ENCODE results near the gene SAMD14.

The SAMD14 gene

GRCh38 chr17:50146230-50146926 is 16.4 kb upstream of the SAMD14 start:
- Mint-ChIP-seq H3K4me1 (peaks cover 64% of the 10 kb centered on the region), H3K4me3 (peak overlapping the region; percentile 97), H3K9me3 (no peaks in the 10 kb centered on the region), H3K27ac (peak overlapping the region; percentile 96), H3K36me3 (peaks cover 87% of the 10 kb centered on the region)
- DNase-seq (ENCODE audit: low spot score in 2 of 2) (no peak), ATAC-seq (no peak)

DNA sequence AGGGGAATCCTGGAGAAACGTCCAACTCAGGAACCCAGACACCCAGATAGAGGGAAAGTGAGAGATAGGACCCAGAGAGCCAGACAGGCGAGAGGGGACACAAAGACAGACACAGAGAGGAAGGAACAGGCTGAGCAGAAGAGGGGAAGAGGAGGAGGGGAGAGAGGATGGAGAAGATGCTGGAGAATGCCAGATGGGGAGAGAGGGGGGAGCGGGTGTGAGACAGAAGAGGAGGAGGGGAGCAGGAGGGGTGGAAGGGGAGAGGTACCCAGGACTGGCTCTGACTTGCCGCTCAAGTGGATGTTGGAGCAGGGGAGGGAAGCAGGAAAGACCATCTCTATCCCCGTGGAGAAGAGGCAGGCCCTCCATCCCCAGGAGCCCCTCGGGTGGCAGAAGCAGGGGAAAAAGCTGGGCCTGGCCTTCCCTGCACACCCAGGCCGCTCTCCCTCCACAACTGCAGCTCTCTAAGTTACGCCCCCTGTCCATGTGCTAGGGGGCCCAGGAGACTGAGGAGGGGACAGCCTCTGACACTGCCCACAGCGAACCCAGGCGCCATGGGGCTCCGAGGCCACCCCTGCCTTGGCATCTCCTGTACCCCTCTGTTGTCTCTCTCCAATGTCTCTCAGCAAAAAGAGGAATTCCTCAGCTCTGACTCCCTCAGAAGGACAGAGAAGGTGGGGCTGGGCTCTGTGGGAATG is 15.7 kb upstream of the SAMD14 start:
- Mint-ChIP-seq H3K36me3 (peaks cover 87% of the 10 kb centered on the region), H3K27ac (peak overlapping the region; percentile 96)

GRCh38 chr17:50144845-50145531 is 15.0 kb upstream of the SAMD14 start:
- Mint-ChIP-seq H3K4me1 (peaks cover 78% of the 10 kb centered on the region), H3K4me3 (peak overlapping the region; percentile 97), H3K27ac (peak overlapping the region; percentile 96), H3K36me3 (peaks cover 92% of the 10 kb centered on the region), H3K9me3 (no peaks in the 10 kb centered on the region)
- ATAC-seq (peak; percentile 45), DNase-seq (ENCODE audit: low spot score in 2 of 2) (no peak)

More for the DNA sequence above, 15.7 kb upstream of the SAMD14 start:
- peak overlapping the region; percentile 97 for H3K4me3 Mint-ChIP-seq
- peaks cover 71% of the 10 kb centered on the region for H3K4me1 Mint-ChIP-seq
- no peak for DNase-seq (ENCODE audit: low spot score in 2 of 2)
- no peaks in the 10 kb centered on the region for H3K9me3 Mint-ChIP-seq
- no peak for ATAC-seq

- ATAC-seq (no peak), DNase-seq (ENCODE audit: low spot score in 2 of 2) (no peak)
- H3K4me3 Mint-ChIP-seq: peak overlapping the region; percentile 97
- no peaks in the 10 kb centered on the region for H3K9me3 Mint-ChIP-seq
- peak overlapping the region; percentile 96 for H3K27ac Mint-ChIP-seq
- peaks cover 85% of the 10 kb centered on the region for H3K4me1 Mint-ChIP-seq
- H3K36me3 Mint-ChIP-seq: peaks cover 97% of the 10 kb centered on the region
Measured at GRCh38 chr17:50144355-50144754, 14.4 kb upstream of the SAMD14 start.

DNA sequence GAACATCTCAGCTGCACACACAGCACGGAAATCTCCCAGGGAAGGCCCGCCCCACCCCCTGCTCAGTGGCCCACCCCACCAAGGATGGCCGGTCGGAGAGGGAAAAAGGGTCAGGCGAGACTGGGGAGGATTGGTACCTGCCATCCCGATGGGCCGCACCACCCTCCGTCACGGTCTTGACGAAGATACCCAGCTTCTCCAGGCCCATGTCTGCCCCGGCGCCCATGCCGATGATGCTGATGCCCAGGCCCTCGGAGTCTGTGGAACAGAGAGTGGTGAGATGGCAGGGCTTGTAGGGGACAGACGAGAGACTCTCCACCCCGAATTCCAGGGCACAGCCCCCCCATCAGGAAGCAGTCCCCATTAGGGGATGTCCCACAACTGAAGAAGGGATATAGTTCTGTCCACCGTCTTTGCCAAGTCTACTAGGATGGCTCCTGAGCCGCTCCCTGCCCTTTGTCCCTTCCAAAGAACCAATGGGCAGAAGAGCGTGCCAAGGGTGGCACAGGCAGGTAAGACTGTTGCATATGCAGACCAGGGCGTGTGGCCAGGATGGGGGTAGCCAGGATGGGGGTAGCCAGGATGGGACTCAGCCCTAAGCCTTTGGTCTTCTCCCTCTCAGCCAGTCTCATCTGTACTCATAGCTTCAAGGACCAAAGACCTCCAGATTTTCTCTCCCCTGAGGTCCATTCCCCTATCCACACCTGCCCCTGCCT is 13.7 kb upstream of the SAMD14 start:
- H3K4me1 Mint-ChIP-seq: peaks cover 85% of the 10 kb centered on the region
- H3K9me3 Mint-ChIP-seq: no peaks in the 10 kb centered on the region
- no peak for DNase-seq (ENCODE audit: low spot score in 2 of 2)
- ATAC-seq: no peak
- peak overlapping the region; percentile 96 for H3K27ac Mint-ChIP-seq
- H3K36me3 Mint-ChIP-seq: peaks cover 97% of the 10 kb centered on the region
- H3K4me3 Mint-ChIP-seq: no peak overlapping the region

GRCh38 chr17:50141745-50142110 is 11.8 kb upstream of the SAMD14 start:
- H3K4me3 Mint-ChIP-seq: peak overlapping the region; percentile 59
- ATAC-seq (peak; percentile 35), DNase-seq (ENCODE audit: low spot score in 2 of 2) (no peak)
- H3K9me3 Mint-ChIP-seq: no peaks in the 10 kb centered on the region
- H3K27ac Mint-ChIP-seq: peak overlapping the region; percentile 79
- peaks cover 97% of the 10 kb centered on the region for H3K36me3 Mint-ChIP-seq
- peaks cover 88% of the 10 kb centered on the region for H3K4me1 Mint-ChIP-seq

- ATAC-seq: no peak
- peak overlapping the region; percentile 79 for H3K27ac Mint-ChIP-seq
- H3K4me3 Mint-ChIP-seq: peak overlapping the region; percentile 59
- H3K9me3 Mint-ChIP-seq: no peaks in the 10 kb centered on the region
- H3K36me3 Mint-ChIP-seq: peaks cover 99% of the 10 kb centered on the region
- DNase-seq (ENCODE audit: low spot score in 2 of 2): no peak
- peaks cover 86% of the 10 kb centered on the region for H3K4me1 Mint-ChIP-seq
Measured at GRCh38 chr17:50141026-50141744, 11.2 kb upstream of the SAMD14 start.

- peaks cover 77% of the 10 kb centered on the region for H3K4me1 Mint-ChIP-seq
- peaks cover 100% of the 10 kb centered on the region for H3K36me3 Mint-ChIP-seq
- peak; percentile 79 to 89 for DNase-seq (ENCODE audit: low spot score in 2 of 2)
- peak; percentile 82 for ATAC-seq
- peak overlapping the region; percentile 79 for H3K27ac Mint-ChIP-seq
- no peaks in the 10 kb centered on the region for H3K9me3 Mint-ChIP-seq
- H3K4me3 Mint-ChIP-seq: peak overlapping the region; percentile 59
Measured at GRCh38 chr17:50139950-50140885, 10.3 kb upstream of the SAMD14 start.

- ATAC-seq: no peak
- Mint-ChIP-seq H3K9me3 (no peaks in the 10 kb centered on the region), H3K27ac (peak overlapping the region; percentile 79), H3K4me1 (peaks cover 67% of the 10 kb centered on the region), H3K36me3 (peaks cover 96% of the 10 kb centered on the region), H3K4me3 (no peak overlapping the region)
- no peak for DNase-seq (ENCODE audit: low spot score in 2 of 2)
Measured at GRCh38 chr17:50139185-50139783, 9.3 kb upstream of the SAMD14 start.

GRCh38 chr17:50137042-50137441 is 7.1 kb upstream of the SAMD14 start:
- Mint-ChIP-seq H3K9me3 (no peaks in the 10 kb centered on the region), H3K36me3 (peaks cover 86% of the 10 kb centered on the region), H3K4me1 (peaks cover 56% of the 10 kb centered on the region), H3K27ac (peak overlapping the region; percentile 87), H3K4me3 (no peak overlapping the region)
- DNase-seq (ENCODE audit: low spot score in 2 of 2) (no peak), ATAC-seq (no peak)

GRCh38 chr17:50136096-50136687 is 6.2 kb upstream of the SAMD14 start:
- DNase-seq (ENCODE audit: low spot score in 2 of 2): no peak
- peaks cover 55% of the 10 kb centered on the region for H3K4me1 Mint-ChIP-seq
- ATAC-seq: no peak
- no peak overlapping the region for H3K4me3 Mint-ChIP-seq
- peaks cover 83% of the 10 kb centered on the region for H3K36me3 Mint-ChIP-seq
- no peaks in the 10 kb centered on the region for H3K9me3 Mint-ChIP-seq
- peak overlapping the region; percentile 87 for H3K27ac Mint-ChIP-seq

- Mint-ChIP-seq H3K36me3 (peaks cover 81% of the 10 kb centered on the region), H3K9me3 (no peaks in the 10 kb centered on the region), H3K4me1 (peaks cover 55% of the 10 kb centered on the region), H3K4me3 (no peak overlapping the region), H3K27ac (peak overlapping the region; percentile 54)
- ATAC-seq (no peak), DNase-seq (ENCODE audit: low spot score in 2 of 2) (no peak)
Measured at GRCh38 chr17:50135316-50136095, 5.5 kb upstream of the SAMD14 start.

Measured in stimulated activated effector memory CD8-positive, alpha-beta T cell treated with anti-CD3 and anti-CD28 coated beads, Interleukin-12 subunit alpha, Interleukin-12 subunit beta, amount 100 ng/mL, for 72 hours (primary cell).